MM.1S (cell line): ENCODE results near the gene RHOXF1.
"Not testable (repeated sequence)": the region's sequence is repeated elsewhere in the genome, so short reads cannot be mapped to it uniquely, and the experiment has no call there.

Experiments used
- DNase-seq: peaks from one replicate; pipeline ENCODE4 v3.0.0-alpha.2; 2015
- H2AFZ ChIP-seq: fragments of 300-600 bp; sonication (generic); 2 replicates; pipeline ENCODE4 v1.6.0; 2016; ENCODE audit warnings: antibody characterized with exemption, low read length
- H3F3A ChIP-seq: fragments of 300-600 bp; sonication (generic); 2 replicates; pipeline ENCODE4 v1.6.1; 2016; ENCODE audit warnings: mild to moderate bottlenecking, antibody characterized with exemption, low read length, moderate library complexity, mixed read lengths; ENCODE audit not compliant: insufficient read depth
- H3K27ac ChIP-seq: fragments of 300-600 bp; sonication (generic); 2 replicates; pipeline ENCODE4 v1.5.1; 2016; ENCODE audit warnings: mild to moderate bottlenecking, low read length
- H3K27me3 ChIP-seq: fragments of 300-600 bp; sonication (generic); replicated peaks from 2 replicates; pipeline ENCODE4 v1.6.0; 2016; ENCODE audit warnings: low read length; ENCODE audit not compliant: insufficient read depth
- H3K36me3 ChIP-seq: fragments of 300-600 bp; sonication (generic); replicated peaks from 2 replicates; pipeline ENCODE4 v1.6.1; 2016; ENCODE audit warnings: mild to moderate bottlenecking, low read length, mixed read lengths; ENCODE audit not compliant: insufficient read depth
- H3K4me1 ChIP-seq: fragments of 300-600 bp; sonication (generic); 2 replicates; pipeline ENCODE4 v1.6.1; 2016; ENCODE audit warnings: low read length, mixed read lengths
- H3K4me2 ChIP-seq: fragments of 300-600 bp; sonication (generic); 2 replicates; pipeline ENCODE4 v1.6.0; 2016; ENCODE audit warnings: low read depth, low read length
- H3K4me3 ChIP-seq: fragments of 300-600 bp; sonication (generic); 2 replicates; pipeline ENCODE4 v1.5.1; 2016; ENCODE audit warnings: low read length, mixed read lengths
- H3K79me2 ChIP-seq: fragments of 300-600 bp; sonication (generic); 2 replicates; pipeline ENCODE4 v1.6.1; 2016; ENCODE audit warnings: mixed run types, low read length, mixed read lengths
- H3K9ac ChIP-seq: fragments of 300-600 bp; sonication (generic); 2 replicates; pipeline ENCODE4 v1.6.1; 2016; ENCODE audit warnings: low read length, mixed read lengths
- H3K9me2 ChIP-seq: fragments of 300-600 bp; sonication (generic); replicated peaks from 2 replicates; pipeline ENCODE4 v1.6.1; 2016; ENCODE audit warnings: mild to moderate bottlenecking, low read length, mixed read lengths; ENCODE audit not compliant: insufficient read depth
- H3K9me3 ChIP-seq: fragments of 300-600 bp; sonication (generic); replicated peaks from 2 replicates; pipeline ENCODE4 v1.6.1; 2016; ENCODE audit warnings: mild to moderate bottlenecking, low read length, mixed read lengths; ENCODE audit not compliant: insufficient read depth
- H4K20me1 ChIP-seq: fragments of 300-600 bp; sonication (generic); 2 replicates; pipeline ENCODE4 v1.6.1; 2016; ENCODE audit warnings: mild to moderate bottlenecking, low read length, moderate library complexity, mixed read lengths; ENCODE audit not compliant: insufficient read depth
- CTCF ChIP-seq: fragments of 300-600 bp; sonication (generic); IDR thresholded peaks from 2 replicates; pipeline ENCODE4 v1.5.1; 2016; ENCODE audit warnings: antibody characterized with exemption, low read length, mixed read lengths
- EZH2 ChIP-seq: fragments of 300-600 bp; sonication (generic); optimal IDR thresholded peaks from 2 replicates; pipeline ENCODE3; 2017; ENCODE audit warnings: low read depth, mild to moderate bottlenecking, antibody characterized with exemption, low read length, mixed read lengths
- EZH2phosphoT487 ChIP-seq: fragments of 300-600 bp; sonication (generic); IDR thresholded peaks from 2 replicates; pipeline ENCODE4 v1.6.1; 2018; ENCODE audit warnings: antibody characterized with exemption, low read length

The RHOXF1 gene

DNA sequence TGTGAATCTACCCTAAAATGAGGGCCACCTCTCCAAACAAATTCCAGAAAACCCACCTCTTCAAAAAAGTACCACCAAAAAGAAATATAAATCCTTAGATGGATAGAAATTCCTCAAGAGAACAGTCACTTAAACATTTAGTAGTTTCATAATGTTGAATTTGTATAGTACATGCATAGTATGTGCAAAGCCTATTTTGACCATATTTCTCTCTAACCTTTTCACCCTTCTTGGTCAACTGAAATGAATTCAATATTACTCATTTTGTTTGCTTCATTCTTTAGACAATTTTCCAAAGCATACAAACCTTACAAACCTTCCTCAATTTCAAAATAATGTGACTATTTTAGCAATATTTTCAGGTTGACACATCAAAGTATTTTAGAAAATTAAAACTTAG lies 4.1 kb downstream of the RHOXF1 start:
- Histone ChIP-seq H3K36me3 (no peaks in the 10 kb centered on the region), H4K20me1 (no peaks in the 10 kb centered on the region), H3K27ac (no peak overlapping the region), H3K4me2 (no peak overlapping the region), H3F3A (no peaks in the 10 kb centered on the region), H3K4me3 (no peak overlapping the region), H3K27me3 (no peaks in the 10 kb centered on the region), H3K9me2 (no peaks in the 10 kb centered on the region), H3K9ac (no peak overlapping the region), H3K9me3 (no peaks in the 10 kb centered on the region), H2AFZ (no peak overlapping the region), H3K4me1 (no peaks in the 10 kb centered on the region), H3K79me2 (no peaks in the 10 kb centered on the region)
- no peak for DNase-seq
- TF ChIP-seq EZH2 (no peak), CTCF (no peak), EZH2phosphoT487 (no peak)

DNA sequence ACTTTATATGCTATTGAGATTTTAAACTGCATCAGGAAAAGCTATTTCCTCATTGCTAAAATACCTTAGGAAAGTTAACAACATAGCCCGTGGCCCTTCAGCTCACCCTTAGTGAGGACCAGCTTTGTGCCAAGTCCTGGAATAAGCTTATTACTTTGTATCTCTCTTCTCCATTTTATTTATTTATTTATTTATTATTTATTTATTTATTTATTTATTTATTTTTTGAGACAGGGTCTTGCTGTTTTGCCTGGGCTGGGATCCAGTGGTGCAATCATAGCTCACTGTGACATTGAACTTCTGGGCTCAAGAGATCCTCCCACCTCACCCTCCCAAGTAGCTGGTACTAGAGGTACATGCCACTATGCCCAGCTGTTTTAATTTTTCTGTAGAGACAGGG lies 6.3 kb downstream of the RHOXF1 start:
- Histone ChIP-seq H2AFZ (no peak overlapping the region), H3K9ac (no peak overlapping the region), H3F3A (no peaks in the 10 kb centered on the region), H3K4me3 (no peak overlapping the region), H3K9me3 (no peaks in the 10 kb centered on the region), H4K20me1 (no peaks in the 10 kb centered on the region), H3K27me3 (no peaks in the 10 kb centered on the region), H3K27ac (no peak overlapping the region), H3K4me2 (no peak overlapping the region), H3K36me3 (no peaks in the 10 kb centered on the region), H3K4me1 (no peaks in the 10 kb centered on the region), H3K79me2 (no peaks in the 10 kb centered on the region), H3K9me2 (no peaks in the 10 kb centered on the region)
- no peak for DNase-seq
- TF ChIP-seq EZH2phosphoT487 (no peak), CTCF (no peak), EZH2 (no peak)

GRCh38 chrX:120104707-120105106 lies 11.0 kb downstream of the RHOXF1 start:
- H4K20me1 ChIP-seq, H3K9me2 ChIP-seq, H3K79me2 ChIP-seq, H3K4me3 ChIP-seq, H3K9me3 ChIP-seq, DNase-seq, H3F3A ChIP-seq, H3K9ac ChIP-seq, H3K36me3 ChIP-seq, H3K27ac ChIP-seq, H3K27me3 ChIP-seq, H2AFZ ChIP-seq, H3K4me1 ChIP-seq, H3K4me2 ChIP-seq: not testable (repeated sequence)

- H3K4me1 ChIP-seq, H2AFZ ChIP-seq, H3K9me2 ChIP-seq, DNase-seq, H3K79me2 ChIP-seq, H3K27me3 ChIP-seq, H3F3A ChIP-seq, H3K4me2 ChIP-seq, H3K4me3 ChIP-seq, H3K27ac ChIP-seq, H3K9me3 ChIP-seq, H3K36me3 ChIP-seq, H4K20me1 ChIP-seq, H3K9ac ChIP-seq: not testable (repeated sequence)
Measured at GRCh38 chrX:120101057-120101456, 14.7 kb downstream of the RHOXF1 start.
